Urinary bladder (tissue), 4 donors: ENCODE results near the gene CD2BP2. TPM values are rescaled to one million over a fixed set of nuclear protein-coding genes. Genes with fewer than 3 reads are reported as not detected.

ENCODE experiments used
- DNase-seq: peaks from one replicate; pipeline ENCODE4 v3.0.0-alpha.2; 2015; ENCODE audit errors: extremely low spot score
- H3K27ac ChIP-seq: one replicate; pipeline ENCODE4 v1.5.1; 2013; ENCODE audit warnings: low read depth, mild to moderate bottlenecking, moderate library complexity
- H3K36me3 ChIP-seq: one replicate; pipeline ENCODE4 v1.6.1; 2013; ENCODE audit warnings: mild to moderate bottlenecking, moderate library complexity; ENCODE audit not compliant: insufficient read depth
- H3K4me1 ChIP-seq: one replicate; pipeline ENCODE4 v1.6.1; 2013; ENCODE audit warnings: mild to moderate bottlenecking, moderate library complexity; ENCODE audit not compliant: insufficient read depth
- H3K4me3 ChIP-seq: one replicate; pipeline ENCODE4 v1.5.1; 2013; ENCODE audit warnings: low read depth, low read length
- WGBS: extraction: QIAGEN DNeasy Blood & Tissue Kit; methylation state at CpG from one replicate; pipeline ENCODE4 v1.1.7; 2013; 5-methylcytosine and 5-hydroxymethylcytosine counted together
- polyA plus RNA-seq: library from polyadenylated mRNA; stranded (reverse); fragments of 200-250 nt; gene quantifications from one replicate; pipeline ENCODE4 v1.2.3, GENCODE V29; 2013
- total RNA-seq: library from RNA; depleted of rRNA; stranded (reverse); fragments of >200 nt; gene quantifications from one replicate; pipeline ENCODE4 v1.2.3, GENCODE V29; 2014
- donor health status: healthy with polysubstance abuse.
- donor health status: healthy.

Gene CD2BP2
- total and polyA plus RNA-seq, 2 donors, result 20.0 to 50.2 TPM

DNA sequence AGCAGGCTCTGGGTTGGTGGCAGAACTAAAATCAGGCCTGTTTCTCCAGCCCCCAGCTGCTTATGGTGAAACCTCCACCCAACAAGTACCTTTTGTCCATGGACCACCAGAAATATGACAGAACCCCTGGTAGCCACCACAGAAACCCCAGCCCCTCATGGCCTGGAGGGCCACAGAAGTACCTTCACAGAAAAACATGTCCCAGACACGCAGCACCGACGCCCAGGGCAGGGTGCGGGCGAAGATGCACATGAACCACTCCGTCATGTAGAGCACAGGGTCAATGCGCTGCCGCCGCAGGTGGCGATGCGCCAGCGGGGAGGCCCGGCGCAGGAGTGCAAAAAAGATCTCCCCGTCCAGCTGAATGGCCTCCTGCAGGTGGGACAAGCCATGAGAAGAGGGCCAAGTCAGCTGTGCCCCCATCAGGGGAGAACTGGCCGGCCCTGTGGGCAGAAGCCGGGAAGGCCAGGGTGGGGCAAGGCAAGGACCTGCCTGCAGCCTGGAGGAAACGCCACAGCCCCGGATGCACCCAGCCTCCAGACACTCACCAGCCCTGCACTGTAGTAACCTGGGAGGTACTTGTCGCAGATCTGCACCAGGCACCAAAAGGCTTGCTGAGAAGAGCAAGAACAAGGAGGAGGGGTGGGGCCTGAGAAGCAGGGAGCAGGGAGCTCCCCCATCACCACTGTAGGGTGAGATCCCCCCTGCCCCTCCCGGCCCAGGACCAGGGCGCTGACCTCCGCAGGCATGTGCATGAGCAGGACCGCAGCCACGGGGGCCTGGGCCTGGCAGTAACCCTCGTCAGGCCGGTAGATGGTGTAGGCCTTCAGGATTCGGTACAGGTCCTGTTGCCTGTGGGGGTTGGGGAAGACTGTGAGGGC, 4.1 kb upstream of the CD2BP2 start:
- WGBS, result 87% methylated on average over 28 of the region's 28 CpGs
- no peak overlapping the region for H3K4me3 ChIP-seq
- no peak for DNase-seq
- H3K4me1 ChIP-seq, result no peaks in the 10 kb centered on the region
- no peak overlapping the region for H3K27ac ChIP-seq
- no peaks in the 10 kb centered on the region for H3K36me3 ChIP-seq

- 88% methylated on average over 9 of the region's 9 CpGs for WGBS
- no peak for DNase-seq
- H3K36me3 ChIP-seq, result no peaks in the 10 kb centered on the region
- no peak overlapping the region for H3K27ac ChIP-seq
- H3K4me3 ChIP-seq, result no peak overlapping the region
- H3K4me1 ChIP-seq, result no peaks in the 10 kb centered on the region
Measured at GRCh38 chr16:30358577-30358936, 3.4 kb upstream of the CD2BP2 start.

DNA sequence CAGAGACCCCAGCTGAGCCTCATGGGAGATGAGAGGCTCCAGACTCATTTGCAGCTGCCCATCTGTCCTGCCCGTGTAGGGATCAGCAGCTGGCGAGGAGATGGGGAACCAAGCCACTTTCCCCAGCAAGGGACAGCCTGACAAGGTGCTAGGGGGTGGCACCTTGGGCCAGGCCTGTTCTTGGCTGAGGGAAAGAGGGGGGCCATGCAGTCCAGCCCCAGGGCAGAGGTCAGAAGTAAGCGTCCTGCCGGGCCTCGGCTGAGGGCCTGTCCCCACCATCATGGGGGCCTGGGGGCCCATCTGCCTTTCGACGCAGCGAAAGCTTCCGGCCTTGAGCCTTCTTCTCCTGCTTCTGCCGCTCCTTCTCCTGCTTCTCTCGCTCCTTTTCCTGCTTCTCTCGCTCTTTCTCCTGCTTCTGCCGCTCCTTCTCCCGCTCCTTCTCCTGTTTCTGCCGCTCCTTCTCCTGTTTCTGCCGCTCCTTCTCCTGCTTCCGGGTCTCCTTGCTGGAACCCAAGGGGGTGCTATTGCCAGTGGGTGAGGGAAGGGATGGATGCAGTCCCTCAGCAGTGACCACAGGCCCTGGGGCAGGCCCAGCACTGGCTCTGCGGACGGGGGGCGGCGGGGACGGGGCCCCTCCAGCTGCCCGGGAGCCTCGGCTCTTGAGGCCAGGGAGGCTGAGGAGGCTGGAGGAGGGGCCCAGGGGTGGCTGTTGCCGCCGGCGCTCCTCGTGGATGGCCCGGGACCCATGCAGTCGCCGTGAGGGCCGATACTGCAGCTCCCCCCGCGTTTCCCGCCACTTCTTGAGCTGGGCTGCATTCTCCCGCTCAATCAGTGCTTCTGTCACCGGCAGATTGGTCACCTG, 2.8 kb upstream of the CD2BP2 start:
- Histone ChIP-seq H3K27ac (no peak overlapping the region), H3K36me3 (no peaks in the 10 kb centered on the region), H3K4me3 (no peak overlapping the region), H3K4me1 (no peaks in the 10 kb centered on the region)
- 85% methylated on average over 37 of the region's 37 CpGs for WGBS
- DNase-seq, result no peak

DNA sequence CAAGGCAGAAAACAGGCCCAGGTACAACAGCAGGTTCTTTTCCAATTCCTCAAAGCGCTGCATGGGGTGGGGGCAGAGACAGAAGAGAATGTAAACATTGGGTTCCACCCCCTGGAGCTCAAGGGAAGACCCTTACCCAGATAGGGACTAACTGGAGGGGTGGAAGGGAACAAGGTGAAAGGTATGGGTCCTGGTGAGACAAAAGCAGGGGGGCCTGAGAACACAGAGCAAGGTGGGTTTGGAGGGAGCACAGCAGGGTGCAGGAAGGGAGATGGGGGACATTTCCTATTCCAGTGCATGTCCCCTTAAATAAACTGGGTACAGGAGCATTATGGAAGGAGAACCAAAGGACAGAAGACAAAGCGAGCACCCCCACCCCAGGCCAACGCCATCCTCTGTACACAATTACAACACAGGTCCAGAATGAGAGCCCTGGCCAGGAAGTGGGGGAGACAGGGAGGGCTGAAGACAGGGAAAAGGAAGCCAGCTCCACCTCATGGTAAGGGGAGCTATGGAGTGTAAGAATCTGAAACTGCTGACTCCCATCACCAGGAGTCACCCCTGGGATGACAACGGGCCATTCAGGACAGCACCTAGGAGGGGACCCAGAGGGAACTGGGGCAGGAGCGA, 2.1 kb upstream of the CD2BP2 start:
- 70% methylated on average over 5 of the region's 5 CpGs for WGBS
- H3K4me1 ChIP-seq, result no peaks in the 10 kb centered on the region
- no peaks in the 10 kb centered on the region for H3K36me3 ChIP-seq
- no peak overlapping the region for H3K4me3 ChIP-seq
- no peak for DNase-seq
- no peak overlapping the region for H3K27ac ChIP-seq

DNA sequence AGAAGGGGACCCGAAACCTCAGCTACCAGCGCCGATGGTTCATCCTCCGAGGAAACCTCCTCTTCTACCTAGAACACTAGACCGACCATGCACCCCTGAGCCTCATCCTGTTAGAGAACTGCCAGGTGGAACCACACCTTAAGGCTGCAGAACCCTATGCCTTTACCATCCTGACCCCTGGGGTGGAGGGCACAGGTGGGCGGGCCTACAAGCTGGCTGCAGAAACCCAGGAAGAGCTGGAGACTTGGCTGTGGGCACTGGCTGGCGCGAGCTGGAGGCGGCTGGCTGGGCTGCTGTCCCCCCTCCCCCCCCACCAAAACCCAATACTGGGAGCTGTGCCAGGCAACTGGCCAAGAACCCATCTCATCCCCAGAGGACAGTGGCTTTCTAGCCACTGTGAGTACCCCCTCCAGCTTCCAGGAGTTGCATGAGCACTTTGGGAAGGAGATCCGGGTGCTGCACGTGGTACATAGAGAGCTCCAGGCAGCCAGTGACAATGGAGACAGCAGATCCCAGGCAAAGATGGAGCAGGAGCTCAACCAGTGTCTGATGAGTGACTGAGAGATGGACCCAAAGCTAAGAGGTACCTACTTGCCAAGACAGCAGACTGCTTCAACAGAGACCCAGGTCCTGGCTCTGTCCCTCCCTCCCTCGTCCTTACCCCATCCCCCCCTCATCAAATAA, 1.4 kb upstream of the CD2BP2 start:
- WGBS, result 71% methylated on average over 12 of the region's 12 CpGs
- Histone ChIP-seq H3K36me3 (no peaks in the 10 kb centered on the region), H3K4me3 (peak overlapping the region; percentile 44), H3K27ac (no peak overlapping the region), H3K4me1 (no peaks in the 10 kb centered on the region)
- DNase-seq, result no peak

DNA sequence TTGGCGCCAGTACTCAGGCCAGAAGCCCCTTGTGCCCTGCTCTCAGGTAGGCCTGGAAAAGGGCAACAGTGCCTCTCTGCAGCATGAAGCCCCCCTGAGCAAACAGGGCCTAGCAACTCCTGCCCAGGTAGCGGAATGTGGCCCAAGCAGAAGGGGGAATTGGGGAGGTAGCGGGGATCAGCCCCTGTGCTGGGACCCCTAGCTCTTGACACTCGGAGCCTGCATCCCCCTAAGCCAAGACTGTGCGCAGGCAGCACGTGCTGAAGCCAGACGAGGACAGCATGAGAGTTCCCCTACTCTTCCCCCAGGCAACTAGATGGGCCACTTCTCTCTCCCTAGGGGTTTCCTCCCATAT, 823 bp upstream of the CD2BP2 start:
- H3K4me1 ChIP-seq, result no peaks in the 10 kb centered on the region
- peak overlapping the region; percentile 44 for H3K4me3 ChIP-seq
- no peak for DNase-seq
- WGBS, result 50% methylated on average over 7 of the region's 7 CpGs
- peak overlapping the region; percentile 97 for H3K27ac ChIP-seq
- H3K36me3 ChIP-seq, result no peaks in the 10 kb centered on the region

- WGBS, result 3% methylated on average over 36 of the region's 36 CpGs
- Histone ChIP-seq H3K4me3 (peak overlapping the region; percentile 75), H3K4me1 (no peaks in the 10 kb centered on the region), H3K27ac (peak overlapping the region; percentile 87), H3K36me3 (peaks cover 2% of the 10 kb centered on the region)
- DNase-seq, result no peak
Measured at GRCh38 chr16:30354423-30355143, 525 bp downstream of the CD2BP2 start.

DNA sequence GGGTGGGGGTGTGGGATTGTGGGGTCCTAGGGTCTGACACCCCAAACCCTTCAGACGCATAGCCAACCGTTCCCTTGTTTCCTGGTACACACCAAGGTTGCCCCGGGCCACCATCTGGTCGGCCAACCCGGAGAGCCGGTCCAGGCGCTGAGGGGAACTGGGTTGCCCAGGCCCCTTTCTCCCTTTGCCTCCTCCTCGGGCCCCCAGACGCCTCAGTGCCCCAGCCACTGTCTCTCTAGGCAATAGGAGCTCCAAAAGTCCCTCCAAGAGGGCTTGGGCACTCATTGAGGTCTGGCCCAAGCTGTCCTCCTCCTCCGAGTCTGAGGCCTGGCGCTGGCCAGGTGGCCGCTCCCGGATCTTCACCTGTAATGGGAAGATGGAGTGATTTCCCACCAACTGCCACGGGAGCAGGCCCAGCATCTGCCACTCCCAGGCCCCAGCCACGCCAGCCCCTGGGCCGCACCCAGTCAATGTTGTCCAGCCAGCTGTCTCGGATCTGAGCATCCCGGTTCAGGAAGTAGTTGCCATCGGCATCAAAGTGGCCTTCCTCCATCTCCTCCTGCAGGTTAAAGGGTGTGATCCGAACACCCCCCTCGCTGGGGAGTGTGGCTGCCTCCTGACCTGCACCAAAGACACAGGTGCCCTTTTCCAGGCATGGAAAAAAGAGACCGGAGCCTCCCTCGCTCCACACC, 1.5 kb downstream of the CD2BP2 start:
- H3K27ac ChIP-seq, result no peak overlapping the region
- peaks cover 2% of the 10 kb centered on the region for H3K36me3 ChIP-seq
- no peak for DNase-seq
- no peak overlapping the region for H3K4me3 ChIP-seq
- 90% methylated on average over 23 of the region's 23 CpGs for WGBS
- no peaks in the 10 kb centered on the region for H3K4me1 ChIP-seq

DNA sequence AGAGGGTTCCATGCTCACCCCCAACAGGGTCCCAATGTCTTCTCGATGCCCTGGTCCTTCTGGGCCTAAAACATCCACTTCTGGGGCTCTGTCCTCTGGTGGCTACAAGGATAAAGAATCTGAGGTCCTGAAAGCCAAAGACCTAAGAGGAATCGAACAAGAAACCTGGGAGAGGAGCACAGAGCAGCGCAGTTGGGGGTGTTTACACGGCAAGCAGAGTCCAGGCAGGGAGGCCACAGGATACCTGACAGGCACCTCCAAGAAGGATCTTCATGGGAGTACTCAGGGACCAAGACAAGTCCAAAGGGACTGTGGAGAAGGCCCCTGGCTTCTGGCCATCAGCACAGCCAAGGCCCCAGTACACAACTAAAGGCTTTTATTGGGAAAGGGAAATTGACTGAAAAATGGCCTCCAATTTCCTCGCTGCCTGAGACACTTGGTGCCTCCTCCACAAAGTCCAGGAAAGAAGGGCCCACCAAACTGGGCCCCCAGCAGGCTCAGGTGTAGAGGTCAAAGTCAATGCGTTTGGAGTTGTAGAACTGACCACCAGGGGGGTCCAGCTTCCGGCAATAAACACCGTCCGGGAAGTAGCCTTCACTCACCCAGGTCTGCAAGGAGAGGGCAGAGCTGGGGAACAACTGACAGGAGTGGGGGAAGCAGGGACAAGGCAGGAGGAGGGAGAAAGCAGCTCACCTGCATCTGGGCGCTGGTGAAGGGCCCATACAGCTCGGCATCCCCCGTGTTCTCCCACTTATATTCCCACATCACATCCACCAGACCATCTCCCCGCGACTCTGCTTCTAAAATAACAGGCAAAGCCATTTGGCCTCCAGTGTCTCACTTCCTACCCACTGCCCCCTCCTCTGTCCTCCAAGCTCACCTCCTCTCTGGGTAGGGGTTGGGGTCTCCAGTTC, 2.4 kb downstream of the CD2BP2 start:
- H3K4me1 ChIP-seq, result no peaks in the 10 kb centered on the region
- H3K36me3 ChIP-seq, result peaks cover 2% of the 10 kb centered on the region
- no peak for DNase-seq
- H3K4me3 ChIP-seq, result no peak overlapping the region
- 79% methylated on average over 14 of the region's 14 CpGs for WGBS
- H3K27ac ChIP-seq, result peak overlapping the region; percentile 24

- WGBS, result 64% methylated on average over 11 of the region's 11 CpGs
- Histone ChIP-seq H3K27ac (no peak overlapping the region), H3K36me3 (peaks cover 2% of the 10 kb centered on the region), H3K4me3 (no peak overlapping the region), H3K4me1 (no peaks in the 10 kb centered on the region)
- no peak for DNase-seq
Measured at GRCh38 chr16:30351586-30352419, 3.3 kb downstream of the CD2BP2 start.

DNA sequence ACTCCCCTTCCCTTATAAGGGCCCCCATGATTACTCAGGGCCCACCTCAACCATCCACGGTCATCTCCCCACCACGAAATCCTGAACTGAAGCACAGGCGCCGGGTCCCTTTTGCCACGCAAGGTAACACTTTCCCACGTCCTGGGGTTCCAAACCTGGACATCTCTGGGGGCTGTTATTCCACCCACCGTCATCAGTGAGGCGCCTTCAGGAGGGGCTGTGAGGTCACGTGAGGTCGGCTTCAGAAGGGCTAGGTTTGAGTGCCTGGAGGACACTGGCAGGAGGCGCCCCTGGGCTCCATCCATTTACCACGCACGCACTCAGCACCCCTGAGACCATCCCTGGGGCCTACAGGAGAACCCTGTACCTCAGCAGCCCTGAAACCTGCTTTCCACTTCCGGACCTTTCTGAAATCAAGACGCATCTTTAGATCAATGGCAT, 4.1 kb downstream of the CD2BP2 start:
- peaks cover 2% of the 10 kb centered on the region for H3K36me3 ChIP-seq
- no peak overlapping the region for H3K27ac ChIP-seq
- no peak for DNase-seq
- 88% methylated on average over 15 of the region's 15 CpGs for WGBS
- no peak overlapping the region for H3K4me3 ChIP-seq
- no peaks in the 10 kb centered on the region for H3K4me1 ChIP-seq
